MM.1S (cell line): ENCODE measurements around the gene GPR142.

Experiments used
- DNase-seq: peaks from one replicate; pipeline ENCODE4 v3.0.0-alpha.2; 2015
- H2AFZ ChIP-seq: fragments of 300-600 bp; sonication (generic); 2 replicates; pipeline ENCODE4 v1.6.0; 2016; ENCODE audit warnings: antibody characterized with exemption, low read length
- H3F3A ChIP-seq: fragments of 300-600 bp; sonication (generic); 2 replicates; pipeline ENCODE4 v1.6.1; 2016; ENCODE audit warnings: mild to moderate bottlenecking, antibody characterized with exemption, low read length, moderate library complexity, mixed read lengths; ENCODE audit not compliant: insufficient read depth
- H3K27ac ChIP-seq: fragments of 300-600 bp; sonication (generic); 2 replicates; pipeline ENCODE4 v1.5.1; 2016; ENCODE audit warnings: mild to moderate bottlenecking, low read length
- H3K27me3 ChIP-seq: fragments of 300-600 bp; sonication (generic); replicated peaks from 2 replicates; pipeline ENCODE4 v1.6.0; 2016; ENCODE audit warnings: low read length; ENCODE audit not compliant: insufficient read depth
- H3K36me3 ChIP-seq: fragments of 300-600 bp; sonication (generic); replicated peaks from 2 replicates; pipeline ENCODE4 v1.6.1; 2016; ENCODE audit warnings: mild to moderate bottlenecking, low read length, mixed read lengths; ENCODE audit not compliant: insufficient read depth
- H3K4me1 ChIP-seq: fragments of 300-600 bp; sonication (generic); 2 replicates; pipeline ENCODE4 v1.6.1; 2016; ENCODE audit warnings: low read length, mixed read lengths
- H3K4me2 ChIP-seq: fragments of 300-600 bp; sonication (generic); 2 replicates; pipeline ENCODE4 v1.6.0; 2016; ENCODE audit warnings: low read depth, low read length
- H3K4me3 ChIP-seq: fragments of 300-600 bp; sonication (generic); 2 replicates; pipeline ENCODE4 v1.5.1; 2016; ENCODE audit warnings: low read length, mixed read lengths
- H3K79me2 ChIP-seq: fragments of 300-600 bp; sonication (generic); 2 replicates; pipeline ENCODE4 v1.6.1; 2016; ENCODE audit warnings: mixed run types, low read length, mixed read lengths
- H3K9ac ChIP-seq: fragments of 300-600 bp; sonication (generic); 2 replicates; pipeline ENCODE4 v1.6.1; 2016; ENCODE audit warnings: low read length, mixed read lengths
- H3K9me2 ChIP-seq: fragments of 300-600 bp; sonication (generic); replicated peaks from 2 replicates; pipeline ENCODE4 v1.6.1; 2016; ENCODE audit warnings: mild to moderate bottlenecking, low read length, mixed read lengths; ENCODE audit not compliant: insufficient read depth
- H3K9me3 ChIP-seq: fragments of 300-600 bp; sonication (generic); replicated peaks from 2 replicates; pipeline ENCODE4 v1.6.1; 2016; ENCODE audit warnings: mild to moderate bottlenecking, low read length, mixed read lengths; ENCODE audit not compliant: insufficient read depth
- H4K20me1 ChIP-seq: fragments of 300-600 bp; sonication (generic); 2 replicates; pipeline ENCODE4 v1.6.1; 2016; ENCODE audit warnings: mild to moderate bottlenecking, low read length, moderate library complexity, mixed read lengths; ENCODE audit not compliant: insufficient read depth
- CTCF ChIP-seq: fragments of 300-600 bp; sonication (generic); IDR thresholded peaks from 2 replicates; pipeline ENCODE4 v1.5.1; 2016; ENCODE audit warnings: antibody characterized with exemption, low read length, mixed read lengths
- EZH2 ChIP-seq: fragments of 300-600 bp; sonication (generic); optimal IDR thresholded peaks from 2 replicates; pipeline ENCODE3; 2017; ENCODE audit warnings: low read depth, mild to moderate bottlenecking, antibody characterized with exemption, low read length, mixed read lengths
- EZH2phosphoT487 ChIP-seq: fragments of 300-600 bp; sonication (generic); IDR thresholded peaks from 2 replicates; pipeline ENCODE4 v1.6.1; 2018; ENCODE audit warnings: antibody characterized with exemption, low read length

The GPR142 gene

GRCh38 chr17:74383141-74383540 lies 15.8 kb downstream of the GPR142 start:
- Histone ChIP-seq H3F3A (no peaks in the 10 kb centered on the region), H3K9me2 (no peaks in the 10 kb centered on the region), H3K9ac (no peak overlapping the region), H3K4me2 (no peak overlapping the region), H4K20me1 (no peaks in the 10 kb centered on the region), H3K79me2 (no peaks in the 10 kb centered on the region), H3K4me3 (no peak overlapping the region), H3K9me3 (no peaks in the 10 kb centered on the region), H3K36me3 (no peaks in the 10 kb centered on the region), H3K4me1 (no peaks in the 10 kb centered on the region), H3K27ac (no peak overlapping the region), H3K27me3 (peaks cover 85% of the 10 kb centered on the region), H2AFZ (no peak overlapping the region)
- DNase-seq, result no peak
- TF ChIP-seq CTCF, result no peak
- no peak for TF ChIP-seq EZH2
- TF ChIP-seq EZH2phosphoT487, result no peak

- Histone ChIP-seq H3K79me2 (no peaks in the 10 kb centered on the region), H3K4me3 (no peak overlapping the region), H3K9ac (no peak overlapping the region), H3K9me2 (no peaks in the 10 kb centered on the region), H3K4me2 (no peak overlapping the region), H3K27ac (no peak overlapping the region), H3K36me3 (no peaks in the 10 kb centered on the region), H3K4me1 (no peaks in the 10 kb centered on the region), H3F3A (no peaks in the 10 kb centered on the region), H2AFZ (no peak overlapping the region), H3K27me3 (peaks cover 92% of the 10 kb centered on the region), H3K9me3 (no peaks in the 10 kb centered on the region), H4K20me1 (no peaks in the 10 kb centered on the region)
- DNase-seq, result no peak
- TF ChIP-seq EZH2phosphoT487, result no peak
- no peak for TF ChIP-seq CTCF
- TF ChIP-seq EZH2, result no peak
These were observed 17.9 kb downstream of the GPR142 start for GRCh38 chr17:74385201-74385600.

GRCh38 chr17:74386386-74386785 lies 19.1 kb downstream of the GPR142 start:
- Histone ChIP-seq H3K27me3 (peaks cover 92% of the 10 kb centered on the region), H3K9me2 (no peaks in the 10 kb centered on the region), H3K9me3 (no peaks in the 10 kb centered on the region), H3K4me3 (no peak overlapping the region), H3K4me1 (no peaks in the 10 kb centered on the region), H3K9ac (no peak overlapping the region), H3K27ac (no peak overlapping the region), H2AFZ (no peak overlapping the region), H3F3A (no peaks in the 10 kb centered on the region), H3K79me2 (no peaks in the 10 kb centered on the region), H3K36me3 (no peaks in the 10 kb centered on the region), H3K4me2 (no peak overlapping the region), H4K20me1 (no peaks in the 10 kb centered on the region)
- TF ChIP-seq EZH2phosphoT487 (no peak), EZH2 (no peak), CTCF (no peak)
- no peak for DNase-seq
